ENCODE measurements around the gene FCHSD2. TPM values are rescaled to one million over a fixed set of nuclear protein-coding genes. Genes with fewer than 3 reads are reported as not detected.
A peak's percentile ranks its signal among the peaks of the same experiment; 100 is the strongest.

Gene FCHSD2
- total RNA-seq, 1 donor = 34.0 TPM

DNA sequence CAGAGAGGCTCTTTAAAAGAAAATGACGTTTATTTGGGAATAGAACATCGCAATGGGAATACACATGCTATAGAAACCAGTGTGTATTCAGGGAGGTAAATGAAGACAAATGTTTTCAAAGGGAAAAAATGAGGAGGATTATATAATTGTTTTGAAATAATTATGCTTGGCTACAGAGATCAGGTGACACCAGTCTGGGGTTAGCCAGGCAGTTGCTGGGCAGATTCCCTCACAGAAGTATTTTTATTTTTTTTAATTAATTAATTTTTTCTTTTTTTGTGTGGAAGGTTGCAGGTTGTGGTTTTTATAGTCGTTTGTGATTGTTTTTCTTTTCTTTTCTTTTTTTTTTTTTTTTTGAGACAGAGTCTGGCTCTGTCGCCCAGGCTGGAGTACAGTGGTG is 342.7 kb downstream of the FCHSD2 start:
- no peaks in the 10 kb centered on the region for H3K27me3 ChIP-seq (ENCODE audit: insufficient read depth, low read length)
- H3K4me2 ChIP-seq (ENCODE audit: insufficient read depth, low read length) = no peak overlapping the region
- no peaks in the 10 kb centered on the region for H3K36me3 ChIP-seq (ENCODE audit: insufficient read depth, low read length)
- no peak overlapping the region for H2AFZ ChIP-seq (ENCODE audit: low read length)
- no peak for DNase-seq (ENCODE audit: insufficient read length, low spot score, missing footprints)
- no peaks in the 10 kb centered on the region for H3K79me2 ChIP-seq (ENCODE audit: insufficient read depth, low read length)
- peaks cover 4% of the 10 kb centered on the region for H3K4me1 ChIP-seq (ENCODE audit: insufficient read depth, low read length)
- no peak overlapping the region for H3K27ac ChIP-seq (ENCODE audit: low read depth, low read length)
- no peaks in the 10 kb centered on the region for H4K20me1 ChIP-seq (ENCODE audit: insufficient read depth, low read length)
- TF ChIP-seq, protein P1, sequence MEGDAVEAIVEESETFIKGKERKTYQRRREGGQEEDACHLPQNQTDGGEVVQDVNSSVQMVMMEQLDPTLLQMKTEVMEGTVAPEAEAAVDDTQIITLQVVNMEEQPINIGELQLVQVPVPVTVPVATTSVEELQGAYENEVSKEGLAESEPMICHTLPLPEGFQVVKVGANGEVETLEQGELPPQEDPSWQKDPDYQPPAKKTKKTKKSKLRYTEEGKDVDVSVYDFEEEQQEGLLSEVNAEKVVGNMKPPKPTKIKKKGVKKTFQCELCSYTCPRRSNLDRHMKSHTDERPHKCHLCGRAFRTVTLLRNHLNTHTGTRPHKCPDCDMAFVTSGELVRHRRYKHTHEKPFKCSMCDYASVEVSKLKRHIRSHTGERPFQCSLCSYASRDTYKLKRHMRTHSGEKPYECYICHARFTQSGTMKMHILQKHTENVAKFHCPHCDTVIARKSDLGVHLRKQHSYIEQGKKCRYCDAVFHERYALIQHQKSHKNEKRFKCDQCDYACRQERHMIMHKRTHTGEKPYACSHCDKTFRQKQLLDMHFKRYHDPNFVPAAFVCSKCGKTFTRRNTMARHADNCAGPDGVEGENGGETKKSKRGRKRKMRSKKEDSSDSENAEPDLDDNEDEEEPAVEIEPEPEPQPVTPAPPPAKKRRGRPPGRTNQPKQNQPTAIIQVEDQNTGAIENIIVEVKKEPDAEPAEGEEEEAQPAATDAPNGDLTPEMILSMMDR (IDR thresholded peaks at IDR 0.05; ENCODE audit: extremely low read depth, low read depth, low read length) = no peak
- H3K9me3 ChIP-seq (ENCODE audit: low read depth, low read length) = no peaks in the 10 kb centered on the region
- H3K4me3 ChIP-seq (ENCODE audit: insufficient read depth, low read length) = no peak overlapping the region

DNA sequence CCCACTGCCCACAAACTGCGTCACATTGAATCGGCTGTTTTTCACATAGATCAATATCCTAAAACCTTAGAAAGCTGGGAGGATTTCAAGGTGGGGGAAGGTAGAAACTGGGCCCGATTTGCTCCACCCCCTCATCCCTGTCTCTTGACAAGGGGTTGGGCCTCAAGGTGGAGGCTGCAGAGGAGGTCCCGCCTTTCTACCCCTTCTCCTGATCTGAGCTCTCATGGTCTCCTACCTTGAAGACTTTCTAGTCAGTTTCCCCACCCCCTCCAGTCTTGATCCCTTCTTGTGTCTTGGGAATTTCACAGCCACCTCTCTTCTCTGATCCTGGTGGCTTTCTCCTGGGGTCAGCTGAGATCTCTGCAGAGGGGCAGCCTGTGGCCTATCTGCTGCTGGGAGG is 343.8 kb downstream of the FCHSD2 start:
- Histone ChIP-seq H3K36me3 (ENCODE audit: insufficient read depth, low read length) (no peaks in the 10 kb centered on the region), H3K27ac (ENCODE audit: low read depth, low read length) (no peak overlapping the region), H2AFZ (ENCODE audit: low read length) (no peak overlapping the region), H3K4me2 (ENCODE audit: insufficient read depth, low read length) (no peak overlapping the region), H3K79me2 (ENCODE audit: insufficient read depth, low read length) (no peaks in the 10 kb centered on the region), H4K20me1 (ENCODE audit: insufficient read depth, low read length) (no peaks in the 10 kb centered on the region), H3K27me3 (ENCODE audit: insufficient read depth, low read length) (no peaks in the 10 kb centered on the region), H3K4me3 (ENCODE audit: insufficient read depth, low read length) (no peak overlapping the region), H3K9me3 (ENCODE audit: low read depth, low read length) (no peaks in the 10 kb centered on the region), H3K4me1 (ENCODE audit: insufficient read depth, low read length) (peaks cover 11% of the 10 kb centered on the region)
- TF ChIP-seq, protein P1 (IDR thresholded peaks at IDR 0.05; ENCODE audit: extremely low read depth, low read depth, low read length) = no peak
- no peak for DNase-seq (ENCODE audit: insufficient read length, low spot score, missing footprints)

DNA sequence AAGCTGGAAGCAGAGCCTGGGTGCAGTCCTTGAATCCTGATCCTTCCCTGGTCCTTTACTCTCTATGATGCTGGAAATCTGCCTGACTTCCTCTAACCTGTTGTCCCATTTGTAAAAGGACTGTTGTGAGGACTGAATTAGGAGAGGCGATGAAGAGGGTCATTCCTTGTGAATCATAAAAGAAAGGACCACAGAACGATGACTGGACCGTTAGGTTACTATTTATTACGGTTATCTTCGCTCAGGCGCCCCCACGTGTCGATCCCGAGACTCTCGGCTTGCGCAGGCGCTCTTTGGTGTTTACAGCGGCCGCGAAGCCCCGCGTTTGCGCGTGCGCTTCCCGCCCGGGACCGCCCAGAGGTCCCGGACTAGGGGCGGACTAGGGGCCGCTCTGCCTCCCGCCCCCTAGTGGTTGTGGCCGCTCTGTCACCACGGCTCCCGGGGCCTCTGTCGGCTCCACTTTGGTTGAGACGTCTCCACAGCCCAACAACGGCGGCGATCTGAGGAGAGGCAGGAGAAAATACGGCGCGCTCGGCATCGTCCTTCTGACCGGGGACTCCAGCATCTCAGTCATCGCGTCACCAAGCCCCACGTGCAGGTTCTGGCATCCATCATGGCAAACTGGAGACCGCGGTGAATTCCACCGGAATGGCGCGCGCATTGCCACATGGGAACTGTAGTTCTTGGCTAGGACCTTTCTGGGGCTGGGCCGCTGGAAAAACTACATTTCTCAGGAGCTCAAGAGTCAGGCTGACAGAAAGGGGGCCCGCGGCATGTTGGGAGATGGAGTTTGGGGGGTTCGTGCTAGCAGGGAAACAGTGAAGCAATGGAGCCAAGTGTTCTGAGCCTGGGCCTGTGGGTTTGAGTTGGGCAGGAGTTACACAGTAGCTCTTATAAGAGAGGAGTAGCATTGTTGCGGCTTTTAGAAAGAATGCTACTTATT is 348.4 kb downstream of the FCHSD2 start, which contains the start of gene STARD10:
Gene STARD10, minus strand, starts transcription at position 623 of the 943 bp plus-strand sequence. CDS start 12,866 bp downstream, outside the sequence.
- no peaks in the 10 kb centered on the region for H3K36me3 ChIP-seq (ENCODE audit: insufficient read depth, low read length)
- peak within 1 kb of the TSS; percentile 97 for H2AFZ ChIP-seq (ENCODE audit: low read length)
- peak; percentile 99 for DNase-seq (ENCODE audit: insufficient read length, low spot score, missing footprints)
- no peaks in the 10 kb centered on the region for H4K20me1 ChIP-seq (ENCODE audit: insufficient read depth, low read length)
- H3K4me3 ChIP-seq (ENCODE audit: insufficient read depth, low read length) = peak within 1 kb of the TSS; percentile 88
- no peaks in the 10 kb centered on the region for H3K27me3 ChIP-seq (ENCODE audit: insufficient read depth, low read length)
- peaks cover 33% of the 10 kb centered on the region for H3K4me1 ChIP-seq (ENCODE audit: insufficient read depth, low read length)
- peak within 1 kb of the TSS; percentile 85 for H3K4me2 ChIP-seq (ENCODE audit: insufficient read depth, low read length)
- peak within 1 kb of the TSS; percentile 74 for H3K27ac ChIP-seq (ENCODE audit: low read depth, low read length)
- TF ChIP-seq, protein P1 (IDR thresholded peaks at IDR 0.05; ENCODE audit: extremely low read depth, low read depth, low read length) = peak; percentile 96
- no peaks in the 10 kb centered on the region for H3K79me2 ChIP-seq (ENCODE audit: insufficient read depth, low read length)
- no peaks in the 10 kb centered on the region for H3K9me3 ChIP-seq (ENCODE audit: low read depth, low read length)

DNA sequence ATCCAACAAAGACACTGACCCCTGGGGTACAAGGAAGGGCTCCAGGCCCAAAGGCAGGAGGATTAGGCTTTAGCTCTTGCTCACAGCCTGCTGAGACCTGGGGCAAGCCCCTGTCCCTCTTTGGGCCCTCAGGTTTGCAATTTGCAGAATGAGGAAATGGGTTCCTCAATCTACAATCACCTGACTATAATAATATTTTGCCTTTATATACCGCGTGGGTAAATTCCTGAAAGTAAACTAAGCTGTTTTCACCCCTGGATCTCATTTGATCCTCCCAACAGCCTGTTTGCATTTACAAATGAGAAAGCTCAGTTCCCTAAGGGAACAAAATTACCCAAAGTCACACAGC is 349.1 kb downstream of the FCHSD2 start:
- H3K4me3 ChIP-seq (ENCODE audit: insufficient read depth, low read length) = peak overlapping the region; percentile 45
- no peaks in the 10 kb centered on the region for H3K36me3 ChIP-seq (ENCODE audit: insufficient read depth, low read length)
- peaks cover 33% of the 10 kb centered on the region for H3K4me1 ChIP-seq (ENCODE audit: insufficient read depth, low read length)
- H4K20me1 ChIP-seq (ENCODE audit: insufficient read depth, low read length) = no peaks in the 10 kb centered on the region
- H3K27me3 ChIP-seq (ENCODE audit: insufficient read depth, low read length) = no peaks in the 10 kb centered on the region
- H2AFZ ChIP-seq (ENCODE audit: low read length) = peak overlapping the region; percentile 85
- peak; percentile 59 for DNase-seq (ENCODE audit: insufficient read length, low spot score, missing footprints)
- H3K9me3 ChIP-seq (ENCODE audit: low read depth, low read length) = no peaks in the 10 kb centered on the region
- TF ChIP-seq, protein P1 (IDR thresholded peaks at IDR 0.05; ENCODE audit: extremely low read depth, low read depth, low read length) = no peak
- peak overlapping the region; percentile 85 for H3K4me2 ChIP-seq (ENCODE audit: insufficient read depth, low read length)
- H3K79me2 ChIP-seq (ENCODE audit: insufficient read depth, low read length) = no peaks in the 10 kb centered on the region
- peak overlapping the region; percentile 74 for H3K27ac ChIP-seq (ENCODE audit: low read depth, low read length)
